HCT116 (cell line): ENCODE measurements around the gene RALGPS2. TPM values are rescaled to one million over a fixed set of nuclear protein-coding genes. Genes with fewer than 3 reads are reported as not detected.

Source experiments
- ATAC-seq: fragments of 200-7000 bp; cut with Tn5 transposase; 2 replicates; pipeline ENCODE4 v1.9.1; 2020; ENCODE audit warnings: mild to moderate bottlenecking, moderate library complexity
- BruUV-seq: library from RNA; stranded (reverse); fragments of 400-500 nt; replicated peaks from 2 replicates; lab custom pipeline; 2021; lab: Mats Ljungman, UMichigan
- CTCF ChIA-PET: fragments of 300-600 bp; sonication (Branson Sonifier 250); formaldehyde crosslinking; loops from one replicate; lab custom pipeline; 2021; ENCODE audit warnings: antibody characterized with exemption; lab: Charles Lee
- POLR2A ChIA-PET: fragments of 300-600, 350-600 bp; sonication (Branson Sonifier 250); formaldehyde crosslinking; loops from one replicate; lab custom pipeline; 2021; ENCODE audit warnings: antibody characterized with exemption; lab: Charles Lee
- RAD21 ChIA-PET, 2 experiments: fragments of 300-600 bp; sonication (Branson Sonifier 250); formaldehyde crosslinking; loops; one replicate each; lab custom pipeline; 2023; ENCODE audit warnings: low total read pairs in 2 of 2; ENCODE audit not compliant: uncharacterized antibody in 2 of 2, unreplicated experiment in 2 of 2, low non-redundant PET in 1 of 2; lab: Charles Lee
- DNase-seq: peaks from one replicate; pipeline ENCODE4 v3.0.0-alpha.2; 2010; ENCODE audit warnings: low read depth, low spot score
- H2AFZ ChIP-seq: fragments of 200-600 bp; shearing (Covaris generic), sonication (generic); 2 replicates; pipeline ENCODE4 v1.6.1; 2017; ENCODE audit warnings: low read depth, mixed run types, mixed read lengths, antibody characterized with exemption, low read length; ENCODE audit not compliant: poor library complexity, severe bottlenecking
- H3K27ac ChIP-seq: 2 replicates; pipeline ENCODE4 v1.5.1; 2012; ENCODE audit warnings: low read depth, low read length
- H3K27me3 ChIP-seq: fragments of 200-600 bp; sonication (generic); 2 replicates; pipeline ENCODE4 v1.6.1; 2016; ENCODE audit warnings: mixed run types, low read length, mixed read lengths; ENCODE audit not compliant: insufficient read depth
- H3K36me3 ChIP-seq, 2 experiments: fragments of 200-500 bp in 1 of 2; fragments of 200-600 bp in 1 of 2; sonication (Bioruptor generic) in 1 of 2; sonication (generic) in 1 of 2; 2 replicates each; pipeline versions ENCODE4 v1.5.1 to v1.6.1; 2014 to 2016; ENCODE audit warnings: low read length in 2 of 2, inconsistent platforms in 1 of 2, mixed read lengths in 1 of 2, mixed run types in 1 of 2; ENCODE audit not compliant: insufficient read depth in 2 of 2, control insufficient read depth in 1 of 2
- H3K4me1 ChIP-seq, 2 experiments: fragments of 200-600 bp in 1 of 2; sonication (generic) in 1 of 2; 2 replicates each; pipeline versions ENCODE4 v1.5.1 to v1.6.1; 2012 to 2017; ENCODE audit warnings: low read length in 2 of 2, inconsistent platforms in 1 of 2, mild to moderate bottlenecking in 1 of 2, mixed read lengths in 1 of 2, mixed run types in 1 of 2, moderate library complexity in 1 of 2; ENCODE audit not compliant: insufficient read depth in 2 of 2, control insufficient read depth in 1 of 2
- H3K4me2 ChIP-seq: fragments of 200-600 bp; sonication (generic); 2 replicates; pipeline ENCODE4 v1.6.1; 2017; ENCODE audit warnings: mixed run types, low read length, mixed read lengths
- H3K4me3 ChIP-seq, 2 experiments: fragments of 200-600 bp in 1 of 2; sonication (generic) in 1 of 2; replicated peaks in 1 of 2; 2 replicates each; pipeline ENCODE4 v1.5.1; 2011 to 2016; ENCODE audit warnings: low read length in 2 of 2, control low read depth in 1 of 2, low read depth in 1 of 2, mild to moderate bottlenecking in 1 of 2, mixed read lengths in 1 of 2, mixed run types in 1 of 2
- H3K79me2 ChIP-seq: fragments of 200-600 bp; sonication (generic); 2 replicates; pipeline ENCODE4 v1.6.1; 2017; ENCODE audit warnings: mild to moderate bottlenecking, mixed run types, low read length, moderate library complexity, mixed read lengths; ENCODE audit not compliant: insufficient read depth
- H3K9ac ChIP-seq: fragments of 200-600 bp; sonication (generic); 2 replicates; pipeline ENCODE4 v1.6.1; 2016; ENCODE audit warnings: low read length, mixed read lengths
- H3K9me2 ChIP-seq: fragments of 200-600 bp; sonication (generic), shearing (Covaris generic); 2 replicates; pipeline ENCODE4 v1.6.1; 2017; ENCODE audit warnings: mixed run types, mild to moderate bottlenecking, moderate library complexity; ENCODE audit not compliant: insufficient read depth
- H3K9me3 ChIP-seq, 2 experiments: fragments of 200-500 bp in 1 of 2; fragments of 200-600 bp in 1 of 2; sonication (Bioruptor generic) in 1 of 2; sonication (generic) in 1 of 2; 2 replicates each; pipeline ENCODE4 v1.6.1; 2014 to 2017; ENCODE audit warnings: low read length in 2 of 2, mixed read lengths in 2 of 2, inconsistent platforms in 1 of 2, low read depth in 1 of 2, mild to moderate bottlenecking in 1 of 2, mixed run types in 1 of 2, moderate library complexity in 1 of 2; ENCODE audit not compliant: control insufficient read depth in 1 of 2, insufficient read depth in 1 of 2
- H4K20me1 ChIP-seq: fragments of 200-600 bp; sonication (generic), shearing (Covaris generic); 2 replicates; pipeline ENCODE4 v1.6.1; 2017; ENCODE audit warnings: mixed run types, mild to moderate bottlenecking, moderate library complexity; ENCODE audit not compliant: insufficient read depth
- ATF3 ChIP-seq: IDR thresholded peaks from 2 replicates; pipeline ENCODE4 v1.6.1; 2012
- CBX3 ChIP-seq: IDR thresholded peaks from 2 replicates; pipeline ENCODE4 v1.6.1; 2012; ENCODE audit warnings: low read depth
- CEBPB ChIP-seq: IDR thresholded peaks from 2 replicates; pipeline ENCODE4 v1.6.1; 2012; ENCODE audit warnings: low read depth
- CTCF ChIP-seq, 3 experiments: fragments of 200-600 bp in 1 of 3; sonication (generic) in 1 of 3; IDR thresholded peaks in 2 of 3; conservative IDR thresholded peaks in 1 of 3; 2 replicates each; pipeline ENCODE4 v1.5.1; 2012 to 2017; ENCODE audit warnings: low read depth in 2 of 3, low read length in 2 of 3, antibody characterized with exemption in 1 of 3, borderline replicate concordance in 1 of 3, control low read depth in 1 of 3, mild to moderate bottlenecking in 1 of 3, mixed read lengths in 1 of 3, mixed run types in 1 of 3, moderate library complexity in 1 of 3; ENCODE audit not compliant: insufficient read depth in 1 of 3
- EZH2 ChIP-seq: fragments of 200-600 bp; sonication (generic); IDR thresholded peaks from 2 replicates; pipeline ENCODE4 v1.6.1; 2017; ENCODE audit warnings: antibody characterized with exemption, mixed run types
- SRF ChIP-seq: IDR thresholded peaks from 2 replicates; pipeline ENCODE4 v1.6.1; 2012; ENCODE audit warnings: low read depth
- YY1 ChIP-seq: IDR thresholded peaks from 2 replicates; pipeline ENCODE4 v1.6.1; 2011; ENCODE audit warnings: low read length, low read depth, moderate library complexity, mild to moderate bottlenecking; ENCODE audit not compliant: insufficient replicate concordance; ENCODE audit errors: extremely low read depth
- intact Hi-C: fragments of 100-400 bp; cut with micrococcal nuclease; formaldehyde crosslinking; loops from 2 replicates; pipeline ENCODE4 v1.10.0; 2022
- total RNA-seq: library from RNA; stranded (reverse); gene quantifications from one replicate; pipeline ENCODE4 v1.2.1, GENCODE V29; 2021; ENCODE audit not compliant: unreplicated experiment

Gene RALGPS2
- total RNA-seq, 1 experiment from 2014 or later = 25.6 TPM

GRCh38 chr1:178802873-178803272, 77.8 kb downstream of the RALGPS2 start:
- Histone ChIP-seq H3K4me1 (no peaks in the 10 kb centered on the region), H3K27ac (no peak overlapping the region), H3K4me2 (no peak overlapping the region), H2AFZ (no peak overlapping the region), H3K9ac (no peak overlapping the region), H3K36me3 (0 out of 4 replicates have a peak, but pooled peaks cover 0 to 3% of the 10 kb centered on the region in 2 experiments), H3K9me3 (no peaks in the 10 kb centered on the region), H3K9me2 (no peaks in the 10 kb centered on the region), H3K79me2 (no peaks in the 10 kb centered on the region), H3K4me3 (no peak overlapping the region), H3K27me3 (no peaks in the 10 kb centered on the region), H4K20me1 (no peaks in the 10 kb centered on the region)
- ChIA-PET CTCF (no interaction called here), POLR2A (no interaction called here), RAD21 (no interaction called here)
- no peak for ATAC-seq
- no TSS peak for BruUV-seq
- intact Hi-C loops = no loop called here
- no peak for DNase-seq
- no peak for TF ChIP-seq CEBPB
- no peak for TF ChIP-seq EZH2
- TF ChIP-seq CTCF (IDR thresholded peaks at IDR 0.05 in 2 of 3, conservative IDR thresholded peaks at IDR 0.05 in 1 of 3; ENCODE audit: borderline replicate concordance in 1 of 3, insufficient read depth in 1 of 3, low read depth in 2 of 3, low read length in 2 of 3) = no peak
- TF ChIP-seq YY1 = no peak
- TF ChIP-seq ATF3 = no peak
- no peak for TF ChIP-seq SRF

- RAD21 ChIA-PET = no interaction called here
- Histone ChIP-seq H3K4me1 (no peaks in the 10 kb centered on the region), H3K9me2 (no peaks in the 10 kb centered on the region), H3K27ac (no peak overlapping the region), H3K36me3 (no peaks in the 10 kb centered on the region), H3K4me3 (no peak overlapping the region), H3K27me3 (no peaks in the 10 kb centered on the region), H3K9me3 (no peaks in the 10 kb centered on the region), H2AFZ (no peak overlapping the region), H3K79me2 (no peaks in the 10 kb centered on the region), H3K9ac (no peak overlapping the region), H4K20me1 (no peaks in the 10 kb centered on the region), H3K4me2 (no peak overlapping the region)
- ATAC-seq (no peak), DNase-seq (no peak)
- CTCF ChIA-PET = interaction anchor here (0.6 kb wide), 1 partner anchor 1458 kb away, joined by 3 read pairs; no protein-coding TSS in a partner anchor
- TF ChIP-seq CBX3 = no peak
- intact Hi-C loops = no loop called here
- no TSS peak for BruUV-seq
- POLR2A ChIA-PET = no interaction called here
Measured at GRCh38 chr1:178806665-178807300, 81.7 kb downstream of the RALGPS2 start.
